Brain microvascular endothelial cell (primary cell): ENCODE data around the gene ANO6.

Source experiments
- DNase-seq: peaks from one replicate; pipeline ENCODE4 v3.0.0-alpha.2; 2020
- H3K27ac ChIP-seq: fragments of 250-450 bp; sonication (Bioruptor Pico); 2 replicates; pipeline ENCODE4 v1.5.1; 2020; ENCODE audit warnings: mild to moderate bottlenecking, moderate library complexity
- H3K27me3 ChIP-seq: fragments of 250-450 bp; sonication (Bioruptor Pico); replicated peaks from 2 replicates; pipeline ENCODE4 v1.5.1; 2020; ENCODE audit warnings: mild to moderate bottlenecking
- H3K36me3 ChIP-seq: fragments of 250-450 bp; sonication (Bioruptor Pico); replicated peaks from 2 replicates; pipeline ENCODE4 v1.5.1; 2020; ENCODE audit warnings: mild to moderate bottlenecking
- H3K4me3 ChIP-seq: 2 replicates; pipeline ENCODE4 v1.5.1; 2011; ENCODE audit warnings: low read depth, mild to moderate bottlenecking, control low read depth, low read length, moderate library complexity
- in situ Hi-C: cut with HindIII; loops from 2 replicates; pipeline ENCODE4 v1.10.0; 2017; ENCODE audit warnings: low sequenced_read_pairs, low pct_ligation_motif_present
- TF ChIP-seq, protein P1 (sequence below): IDR thresholded peaks from 2 replicates; pipeline ENCODE4 v1.5.1; 2011; ENCODE audit warnings: low read depth, mild to moderate bottlenecking, moderate library complexity, low read length, control low read depth, inconsistent platforms; ENCODE audit errors: missing control alignments

The ANO6 gene

GRCh38 chr12:45214071-45214470 lies 1.8 kb upstream of the ANO6 start:
- H3K27me3 ChIP-seq: no peaks in the 10 kb centered on the region
- TF ChIP-seq, protein P1, sequence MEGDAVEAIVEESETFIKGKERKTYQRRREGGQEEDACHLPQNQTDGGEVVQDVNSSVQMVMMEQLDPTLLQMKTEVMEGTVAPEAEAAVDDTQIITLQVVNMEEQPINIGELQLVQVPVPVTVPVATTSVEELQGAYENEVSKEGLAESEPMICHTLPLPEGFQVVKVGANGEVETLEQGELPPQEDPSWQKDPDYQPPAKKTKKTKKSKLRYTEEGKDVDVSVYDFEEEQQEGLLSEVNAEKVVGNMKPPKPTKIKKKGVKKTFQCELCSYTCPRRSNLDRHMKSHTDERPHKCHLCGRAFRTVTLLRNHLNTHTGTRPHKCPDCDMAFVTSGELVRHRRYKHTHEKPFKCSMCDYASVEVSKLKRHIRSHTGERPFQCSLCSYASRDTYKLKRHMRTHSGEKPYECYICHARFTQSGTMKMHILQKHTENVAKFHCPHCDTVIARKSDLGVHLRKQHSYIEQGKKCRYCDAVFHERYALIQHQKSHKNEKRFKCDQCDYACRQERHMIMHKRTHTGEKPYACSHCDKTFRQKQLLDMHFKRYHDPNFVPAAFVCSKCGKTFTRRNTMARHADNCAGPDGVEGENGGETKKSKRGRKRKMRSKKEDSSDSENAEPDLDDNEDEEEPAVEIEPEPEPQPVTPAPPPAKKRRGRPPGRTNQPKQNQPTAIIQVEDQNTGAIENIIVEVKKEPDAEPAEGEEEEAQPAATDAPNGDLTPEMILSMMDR: no peak

DNA sequence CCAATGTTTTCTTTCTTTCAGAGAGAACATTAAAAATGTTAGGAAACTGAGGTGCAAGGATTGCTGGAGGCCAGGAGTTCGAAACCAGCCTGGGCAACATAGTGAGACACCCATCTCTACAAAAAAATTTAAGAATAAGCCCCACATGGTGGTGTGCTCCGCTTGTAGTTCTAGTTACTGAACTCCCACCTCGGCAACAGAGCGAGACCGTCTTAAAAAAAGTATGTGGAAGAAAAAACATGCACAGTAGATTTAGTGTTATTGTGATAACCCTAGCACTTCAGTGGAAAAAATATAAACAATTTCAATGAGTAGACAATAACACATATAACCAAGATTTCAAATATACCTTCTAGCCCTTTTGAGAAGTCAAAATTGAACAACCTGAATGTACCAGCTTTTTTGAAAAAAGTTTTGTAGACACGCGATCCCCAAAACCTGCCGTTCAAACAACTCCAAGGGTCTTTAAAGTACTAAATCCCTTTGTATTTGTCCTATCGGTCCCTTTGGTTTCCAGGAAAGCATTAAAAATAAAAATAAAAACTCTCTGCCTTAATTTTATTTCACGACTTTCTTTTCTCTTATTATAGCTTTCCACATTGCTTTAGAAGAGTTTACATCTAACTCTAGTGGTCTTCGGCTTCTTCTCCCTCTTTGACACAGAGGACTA lies 1.0 kb upstream of the ANO6 start:
- TF ChIP-seq, protein P1: no peak
- no peaks in the 10 kb centered on the region for H3K27me3 ChIP-seq
- H3K27ac ChIP-seq: peak overlapping the region; percentile 85
- H3K36me3 ChIP-seq: no peaks in the 10 kb centered on the region
- DNase-seq: no peak
- in situ Hi-C loops: no loop called here
- peak overlapping the region; percentile 79 for H3K4me3 ChIP-seq

More at GRCh38 chr12:45214071-45214470, 1.8 kb upstream of the ANO6 start:
- in situ Hi-C loops: no loop called here
- no peak for DNase-seq
- Histone ChIP-seq H3K4me3 (no peak overlapping the region), H3K27ac (no peak overlapping the region), H3K36me3 (no peaks in the 10 kb centered on the region)

DNA sequence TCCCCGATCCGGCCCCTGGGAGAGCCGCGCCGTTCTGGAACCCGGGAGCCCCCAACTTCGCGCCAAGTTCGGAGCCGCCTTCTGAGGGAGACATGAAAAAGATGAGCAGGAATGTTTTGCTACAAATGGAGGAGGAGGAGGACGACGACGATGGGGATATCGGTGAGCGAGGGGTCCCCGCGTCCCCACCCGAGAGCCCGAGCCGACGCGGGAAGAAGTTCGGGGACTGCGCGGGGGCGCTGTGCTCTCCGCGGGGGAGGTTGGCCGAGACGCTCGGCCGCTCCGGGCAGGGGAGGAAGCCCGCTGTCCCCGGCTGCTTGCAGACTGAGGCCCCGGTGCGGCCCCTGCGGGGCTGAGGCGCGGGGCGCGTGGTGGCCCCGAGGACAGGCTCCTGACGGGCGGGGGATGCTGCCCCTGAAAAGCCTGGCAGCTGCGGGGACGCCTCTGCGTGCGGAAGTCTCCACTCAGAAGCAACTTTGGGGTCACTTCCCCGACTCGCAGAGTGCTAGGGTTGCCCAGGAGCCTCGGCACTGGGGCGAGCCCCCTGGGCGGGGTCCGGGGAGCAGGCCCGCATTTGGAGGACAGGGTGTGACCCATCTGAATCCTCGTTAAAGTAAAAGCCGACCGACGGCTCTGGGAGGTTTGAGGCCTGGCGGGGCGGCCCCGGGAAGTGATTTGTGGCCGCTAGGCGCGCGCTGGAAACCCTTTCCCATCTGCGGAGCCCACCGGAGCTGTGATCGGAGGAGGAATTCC lies 511 bp downstream of the ANO6 start:
- Histone ChIP-seq H3K4me3 (peak overlapping the region; percentile 79), H3K36me3 (no peaks in the 10 kb centered on the region), H3K27ac (peak overlapping the region; percentile 85), H3K27me3 (no peaks in the 10 kb centered on the region)
- in situ Hi-C loops: no loop called here
- DNase-seq: peak; percentile 24
- TF ChIP-seq, protein P1: peak; percentile 65

- Histone ChIP-seq H3K36me3 (no peaks in the 10 kb centered on the region), H3K27ac (peak overlapping the region; percentile 85), H3K27me3 (no peaks in the 10 kb centered on the region), H3K4me3 (peak overlapping the region; percentile 79)
- TF ChIP-seq, protein P1: no peak
- in situ Hi-C loops: no loop called here
- no peak for DNase-seq
Observed at GRCh38 chr12:45216983-45217485, 1.1 kb downstream of the ANO6 start.

- DNase-seq: no peak
- peak overlapping the region; percentile 79 for H3K4me3 ChIP-seq
- no peaks in the 10 kb centered on the region for H3K36me3 ChIP-seq
- H3K27me3 ChIP-seq: no peaks in the 10 kb centered on the region
- H3K27ac ChIP-seq: peak overlapping the region; percentile 85
- TF ChIP-seq, protein P1: no peak
- in situ Hi-C loops: no loop called here
Observed at GRCh38 chr12:45217846-45218245, 2.0 kb downstream of the ANO6 start.
